CD8-positive, alpha-beta memory T cell (primary cell): ENCODE measurements around the gene EXOC6B. TPM values are rescaled to one million over a fixed set of nuclear protein-coding genes. Genes with fewer than 3 reads are reported as not detected.

ENCODE experiments used
- CTCF ChIA-PET: fragments of 350-600 bp; sonication (Branson Sonifier 250); formaldehyde crosslinking; loops from one replicate; lab custom pipeline; 2021; ENCODE audit warnings: antibody characterized with exemption; lab: Charles Lee
- POLR2A ChIA-PET: fragments of 350-600 bp; sonication (Branson Sonifier 250); formaldehyde crosslinking; loops from one replicate; lab custom pipeline; 2021; ENCODE audit warnings: antibody characterized with exemption; lab: Charles Lee
- DNase-seq, 5 donors: peaks; one replicate each; pipeline versions ENCODE4 v3.0.0 to v3.0.0-alpha.2; 2020 to 2022; ENCODE audit warnings: mixed read lengths in 1 of 5
- H3K27ac ChIP-seq: one replicate; pipeline ENCODE4 v1.7.0; 2013; ENCODE audit warnings: low read depth, mild to moderate bottlenecking, low read length, moderate library complexity
- H3K27me3 ChIP-seq: 2 replicates; pipeline ENCODE4 v1.7.0; 2013; ENCODE audit warnings: low read length, mild to moderate bottlenecking; ENCODE audit not compliant: insufficient read depth, poor library complexity, severe bottlenecking
- H3K36me3 ChIP-seq: 2 replicates; pipeline ENCODE4 v1.7.0; 2013; ENCODE audit warnings: mild to moderate bottlenecking, low read length, moderate library complexity; ENCODE audit not compliant: insufficient read depth
- H3K4me1 ChIP-seq: 2 replicates; pipeline ENCODE4 v1.7.0; 2013; ENCODE audit warnings: mild to moderate bottlenecking, low read length, moderate library complexity; ENCODE audit not compliant: insufficient read depth
- H3K4me3 ChIP-seq: 2 replicates; pipeline ENCODE4 v1.7.0; 2013; ENCODE audit warnings: mild to moderate bottlenecking, low read length
- H3K9me3 ChIP-seq: 2 replicates; pipeline ENCODE4 v1.7.0; 2013; ENCODE audit warnings: mild to moderate bottlenecking, low read length
- H3K27ac Mint-ChIP-seq, 8 donors: one replicate each; pipeline ENCODE4 v1.8.0; 2020 to 2021; ENCODE audit warnings: mixed read lengths in 8 of 8, mild to moderate bottlenecking in 6 of 8, inconsistent platforms in 3 of 8, moderate library complexity in 3 of 8
- H3K27me3 Mint-ChIP-seq, 2 donors: one replicate each; pipeline ENCODE4 v1.8.0; 2020 to 2021; ENCODE audit warnings: mixed read lengths in 2 of 2, mild to moderate bottlenecking in 1 of 2, moderate library complexity in 1 of 2
- H3K36me3 Mint-ChIP-seq, 3 donors: one replicate each; pipeline ENCODE4 v1.8.0; 2020 to 2021; ENCODE audit warnings: mixed read lengths in 3 of 3, inconsistent platforms in 1 of 3, mild to moderate bottlenecking in 1 of 3
- H3K4me1 Mint-ChIP-seq, 3 donors: one replicate each; pipeline ENCODE4 v1.8.0; 2020 to 2021; ENCODE audit warnings: mixed read lengths in 3 of 3, inconsistent platforms in 1 of 3, mild to moderate bottlenecking in 1 of 3
- H3K4me3 Mint-ChIP-seq, 7 donors: one replicate each; pipeline ENCODE4 v1.8.0; 2020 to 2021; ENCODE audit warnings: mixed read lengths in 7 of 7, mild to moderate bottlenecking in 6 of 7, moderate library complexity in 4 of 7, inconsistent platforms in 2 of 7
- H3K9me3 Mint-ChIP-seq, 5 donors: one replicate each; pipeline ENCODE4 v1.8.0; 2020 to 2022; ENCODE audit warnings: mixed read lengths in 5 of 5, mild to moderate bottlenecking in 3 of 5, moderate library complexity in 2 of 5, inconsistent platforms in 1 of 5
- polyA plus RNA-seq: library from polyadenylated mRNA; unstranded; fragments of 300-500 nt; fragmentation: Illumina TruSeq; gene quantifications from one replicate; pipeline ENCODE4 v1.2.3, GENCODE V29; 2021
- total RNA-seq, 2 experiments: library from RNA; stranded (reverse); gene quantifications; one replicate each; pipeline ENCODE4 v1.2.3, GENCODE V29; 2021

Gene EXOC6B
- total and polyA plus RNA-seq, 3 experiments from 2014 or later: 2.1 to 9.4 (median 7.1) TPM

DNA sequence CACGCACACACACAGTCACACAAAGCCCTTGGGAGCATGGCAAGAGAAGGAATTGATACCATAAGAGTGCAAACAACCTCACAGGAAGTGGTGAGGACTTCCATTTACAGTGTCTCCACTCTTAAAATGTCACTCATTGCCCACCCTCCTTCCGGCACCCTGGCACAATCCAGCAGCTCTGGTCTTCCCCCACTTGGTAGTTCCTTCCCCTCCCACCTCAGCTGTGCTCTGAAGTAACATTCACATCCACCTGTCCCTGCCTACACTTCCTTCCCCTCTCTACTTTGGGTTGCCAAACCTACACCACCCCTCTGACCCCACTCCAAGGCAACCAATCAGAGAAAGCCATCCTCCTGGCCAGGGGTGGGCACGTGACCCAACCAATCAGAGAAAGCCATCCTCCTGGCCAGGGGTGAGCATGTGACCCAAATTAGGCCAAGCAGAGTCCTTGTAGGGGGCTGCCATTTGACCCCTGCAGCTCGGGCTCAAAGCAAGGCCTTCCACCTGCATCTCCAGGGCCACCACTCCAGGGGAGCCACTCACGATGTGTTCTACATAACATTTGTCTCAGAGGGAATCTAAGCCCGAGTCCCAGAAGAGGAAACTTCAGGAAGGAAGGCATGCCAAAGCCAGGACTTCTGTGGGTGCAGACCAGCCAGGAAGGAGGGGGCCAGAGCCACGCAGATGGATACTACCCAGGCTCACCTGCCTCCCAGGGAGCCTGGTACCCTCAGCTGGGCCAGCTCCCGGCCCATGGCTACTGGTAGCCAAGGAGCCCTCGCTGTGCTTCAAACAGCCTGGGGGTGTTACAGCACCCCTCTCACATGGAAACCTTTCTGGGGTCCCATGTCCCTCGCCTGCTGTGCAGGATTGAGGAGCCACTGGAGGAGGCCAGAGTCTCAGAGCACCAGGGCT, 699.4 kb downstream of the EXOC6B start:
- Histone ChIP-seq H3K27me3 (no peaks in the 10 kb centered on the region), H3K27ac (no peak overlapping the region), H3K9me3 (no peaks in the 10 kb centered on the region), H3K4me3 (no peak overlapping the region), H3K4me1 (no peaks in the 10 kb centered on the region), H3K36me3 (no peaks in the 10 kb centered on the region)
- H3K9me3 Mint-ChIP-seq: peaks cover 0 to 11% (median 6%) of the 10 kb centered on the region in 5 donors
- peaks cover 0 to 1% (median 0%) of the 10 kb centered on the region in 3 donors for H3K36me3 Mint-ChIP-seq
- ChIA-PET POLR2A (no interaction called here), CTCF (no interaction called here)
- DNase-seq: peak in 1 of 5 donors; percentile 21
- no peak overlapping the region for H3K4me3 Mint-ChIP-seq
- H3K4me1 Mint-ChIP-seq: no peaks in the 10 kb centered on the region
- peaks cover 26 to 36% of the 10 kb centered on the region in 2 donors for H3K27me3 Mint-ChIP-seq
- no peak overlapping the region for H3K27ac Mint-ChIP-seq

Other genes with a start within 250 kb of the EXOC6B start
- 1 to 10 TPM; 8.8 to 9.3 TPM for gene SPR, start 61.4 kb upstream of the EXOC6B start, total RNA-seq
- 0.14 TPM for gene SPR, start 61.4 kb upstream of the EXOC6B start, polyA plus RNA-seq
- under 1 TPM; 0.57 to 0.82 TPM for gene EMX1, start 91.5 kb upstream of the EXOC6B start, total RNA-seq
- not detected for gene EMX1, start 91.5 kb upstream of the EXOC6B start, polyA plus RNA-seq
- gene SFXN5, start 245.7 kb upstream of the EXOC6B start, total RNA-seq: 10 to 100 TPM; 16.8 to 19.1 TPM
- gene SFXN5, start 245.7 kb upstream of the EXOC6B start, polyA plus RNA-seq: 1.8 TPM